Gastrocnemius medialis (tissue), 4 donors: ENCODE data around the gene ADCY4. TPM values are rescaled to one million over a fixed set of nuclear protein-coding genes. Genes with fewer than 3 reads are reported as not detected.
A peak's percentile ranks its signal among the peaks of the same experiment; 100 is the strongest.

Experiments used
- ATAC-seq, 2 donors: fragments of 150-250 bp; one replicate each; pipeline ENCODE4 v1.9.1; 2016
- DNase-seq, 2 donors: peaks; one replicate each; pipeline ENCODE4 v3.0.0-alpha.2; 2019
- H3K27ac ChIP-seq, 4 donors: fragments of 200-600 bp; sonication (generic); 1 replicate in 1 of 4; 2 replicates in 3 of 4; pipeline ENCODE4 v1.5.1; 2016 to 2018; ENCODE audit warnings: mild to moderate bottlenecking in 2 of 4, moderate library complexity in 1 of 4
- H3K27me3 ChIP-seq, 3 donors: fragments of 200-600 bp; sonication (generic) in 2 of 3; 1 replicate in 1 of 3; 2 replicates in 2 of 3; pipeline versions ENCODE4 v1.5.1 to v1.6.0; 2016 to 2019; ENCODE audit warnings: mild to moderate bottlenecking in 1 of 3, moderate library complexity in 1 of 3
- H3K36me3 ChIP-seq, 2 donors: fragments of 200-600 bp; sonication (generic) in 1 of 2; one replicate each; pipeline ENCODE4 v1.5.1; 2017 to 2018
- H3K4me1 ChIP-seq, 2 donors: fragments of 200-600 bp; sonication (generic) in 1 of 2; one replicate each; pipeline ENCODE4 v1.5.1; 2016 to 2017; ENCODE audit warnings: mild to moderate bottlenecking in 2 of 2
- H3K4me3 ChIP-seq, 4 donors: fragments of 200-600 bp; sonication (generic) in 3 of 4; 1 replicate in 1 of 4; 2 replicates in 3 of 4; pipeline ENCODE4 v1.5.1; 2016 to 2019; ENCODE audit warnings: mild to moderate bottlenecking in 2 of 4
- H3K9me3 ChIP-seq, 3 donors: fragments of 200-600 bp; sonication (generic) in 2 of 3; 1 replicate in 1 of 3; 2 replicates in 2 of 3; pipeline ENCODE4 v1.5.1; 2016 to 2019
- CTCF ChIP-seq, 5 experiments: fragments of 450-650 bp in 3 of 5; fragments of 200-600 bp in 2 of 5; sonication (generic) in 2 of 5; IDR thresholded peaks in 4 of 5; conservative IDR thresholded peaks in 1 of 5; 1 replicate in 4 of 5; 2 replicates in 1 of 5; pipeline ENCODE4 v1.5.1; 2016 to 2019; ENCODE audit warnings: antibody characterized with exemption in 5 of 5, mild to moderate bottlenecking in 3 of 5, moderate library complexity in 3 of 5
- POLR2A ChIP-seq, 2 donors: fragments of 450-650 bp; IDR thresholded peaks; one replicate each; pipeline ENCODE4 v1.6.1; 2017; ENCODE audit warnings: antibody characterized with exemption in 2 of 2, mild to moderate bottlenecking in 2 of 2, moderate library complexity in 2 of 2
- in situ Hi-C, 4 donors: fragments of 200-750 bp; cut with MboI; loops; one replicate each; pipeline versions ENCODE4 v1.15.0 to v1.8.0; 2017; ENCODE audit warnings: low sequenced_read_pairs in 4 of 4
- intact Hi-C: fragments of 100-400 bp; cut with DNase I; formaldehyde crosslinking; loops from one replicate; pipeline ENCODE4 v1.15.1; 2023; ENCODE audit warnings: low total_unique reads
- total RNA-seq, 4 donors: library from RNA; depleted of rRNA; stranded (reverse); fragments of >200 nt; gene quantifications; one replicate each; pipeline versions ENCODE4 v1.1.0 to v1.2.3, GENCODE V29; 2016

The ADCY4 gene
- total RNA-seq, 4 donors from 2014 or later: 7.9 to 16.6 (median 8.7) TPM

GRCh38 chr14:24296341-24297157 is 38.3 kb downstream of the ADCY4 start:
- intact Hi-C loops: loop anchor here (10.0 kb wide), 1 partner anchor 132 kb away; the partner anchor contains the start of gene IRF9
- Histone ChIP-seq H3K36me3 (peaks cover 0 to 17% of the 10 kb centered on the region in 2 donors), H3K27ac (no peak overlapping the region), H3K27me3 (no peaks in the 10 kb centered on the region), H3K9me3 (no peaks in the 10 kb centered on the region), H3K4me1 (peaks cover 13 to 20% of the 10 kb centered on the region in 2 donors), H3K4me3 (no peak overlapping the region)
- ATAC-seq: peak; percentile 32 to 39
- DNase-seq: peak in 1 of 2 donors; percentile 37
- in situ Hi-C loops: loop anchor here in 3 of 4 donors (5.0 to 10.0 kb wide), 2 partner anchors 52 to 54 kb away; partner anchors contain the start of gene TINF2 (in 3 of the 3)
- TF ChIP-seq CTCF (IDR thresholded peaks at IDR 0.05 in 4 of 5, conservative IDR thresholded peaks at IDR 0.05 in 1 of 5) (peak; percentile 28 to 67 (median 53)), POLR2A (IDR thresholded peaks at IDR 0.05) (no peak)

DNA sequence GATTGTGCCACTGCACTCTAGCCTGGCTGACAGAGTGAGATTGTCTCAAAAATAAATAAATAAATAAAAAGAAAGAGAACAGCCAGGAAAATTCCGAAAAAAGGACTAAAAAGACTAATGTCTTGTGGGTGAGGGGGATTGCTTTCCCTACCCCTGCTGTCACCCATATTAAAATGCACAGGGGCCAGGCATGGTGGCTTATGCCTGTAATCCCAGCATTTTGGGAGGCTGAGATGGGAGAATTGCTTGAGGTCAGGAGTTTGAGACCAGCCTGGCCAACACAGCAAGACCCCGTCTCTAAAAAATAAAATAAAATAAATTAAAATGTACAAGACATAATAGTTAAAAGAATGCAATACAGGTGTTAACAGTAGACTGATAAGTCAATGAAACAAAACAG is 41.3 kb downstream of the ADCY4 start:
- DNase-seq (no peak), ATAC-seq (no peak)
- no peaks in the 10 kb centered on the region for H3K4me1 ChIP-seq
- H3K27ac ChIP-seq: no peak overlapping the region
- H3K27me3 ChIP-seq: no peaks in the 10 kb centered on the region
- no peak overlapping the region for H3K4me3 ChIP-seq
- peaks cover 0 to 31% of the 10 kb centered on the region in 2 donors for H3K36me3 ChIP-seq
- TF ChIP-seq POLR2A (IDR thresholded peaks at IDR 0.05) (no peak), CTCF (IDR thresholded peaks at IDR 0.05 in 4 of 5, conservative IDR thresholded peaks at IDR 0.05 in 1 of 5) (no peak)
- in situ Hi-C loops (loop anchor here in 1 of 4 donors (10.0 kb wide), 1 partner anchor 49 kb away; the partner anchor contains the start of gene TINF2), intact Hi-C loops (loop anchor here (10.0 kb wide), 1 partner anchor 129 kb away; the partner anchor contains the start of gene IRF9)
- no peaks in the 10 kb centered on the region for H3K9me3 ChIP-seq

GRCh38 chr14:24292118-24292807 is 42.6 kb downstream of the ADCY4 start:
- Histone ChIP-seq H3K9me3 (no peaks in the 10 kb centered on the region), H3K4me3 (no peak overlapping the region), H3K4me1 (no peaks in the 10 kb centered on the region), H3K27ac (no peak overlapping the region), H3K27me3 (no peaks in the 10 kb centered on the region), H3K36me3 (peaks cover 0 to 31% of the 10 kb centered on the region in 2 donors)
- intact Hi-C loops: loop anchor here (10.0 kb wide), 1 partner anchor 127 kb away; the partner anchor contains the start of gene IRF9
- no peak for ATAC-seq
- TF ChIP-seq POLR2A (IDR thresholded peaks at IDR 0.05) (no peak), CTCF (IDR thresholded peaks at IDR 0.05 in 4 of 5, conservative IDR thresholded peaks at IDR 0.05 in 1 of 5) (no peak)
- in situ Hi-C loops: loop anchor here in 1 of 4 donors (10.0 kb wide), 1 partner anchor 47 kb away; the partner anchor contains the start of gene TINF2
- no peak for DNase-seq

DNA sequence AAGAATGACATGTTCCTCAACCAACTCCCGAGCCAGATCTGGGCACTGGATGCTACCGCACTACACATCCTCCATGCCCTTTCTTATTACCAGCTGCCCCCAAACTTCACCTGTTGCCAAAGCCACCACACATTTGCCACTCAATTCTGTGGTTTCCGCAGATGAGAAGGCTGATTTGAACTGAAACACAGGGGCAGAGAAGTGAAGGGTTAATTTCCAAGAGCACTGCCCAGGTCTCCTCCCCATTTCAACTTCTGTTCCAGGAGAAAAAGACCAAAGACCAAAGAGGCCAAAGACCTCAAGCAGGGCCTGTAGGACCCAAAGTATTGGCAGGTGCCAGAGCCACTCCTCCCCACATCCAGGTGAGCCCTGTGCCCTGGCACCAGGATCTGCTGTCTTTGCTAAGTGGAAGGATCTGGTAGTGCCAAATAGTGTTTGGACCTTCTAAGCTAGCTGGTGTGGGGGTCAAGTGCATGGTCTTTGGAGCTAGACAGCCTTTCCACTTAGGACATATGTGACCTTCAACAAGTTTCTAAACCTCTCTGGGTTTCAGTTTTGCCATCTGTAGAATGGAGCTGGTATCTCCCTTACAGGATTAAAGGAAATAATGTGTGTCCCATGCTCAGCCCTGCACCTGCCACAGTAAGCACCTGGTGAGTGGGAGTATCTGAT is 43.3 kb downstream of the ADCY4 start:
- in situ Hi-C loops: loop anchor here in 1 of 4 donors (10.0 kb wide), 1 partner anchor 47 kb away; the partner anchor contains the start of gene TINF2
- Histone ChIP-seq H3K27me3 (no peaks in the 10 kb centered on the region), H3K27ac (no peak overlapping the region), H3K4me3 (no peak overlapping the region), H3K9me3 (no peaks in the 10 kb centered on the region), H3K36me3 (peaks cover 0 to 31% of the 10 kb centered on the region in 2 donors), H3K4me1 (no peaks in the 10 kb centered on the region)
- no peak for ATAC-seq
- intact Hi-C loops: loop anchor here (10.0 kb wide), 1 partner anchor 127 kb away; the partner anchor contains the start of gene IRF9
- no peak for DNase-seq
- TF ChIP-seq CTCF (IDR thresholded peaks at IDR 0.05 in 4 of 5, conservative IDR thresholded peaks at IDR 0.05 in 1 of 5): no peak
- no peak for TF ChIP-seq POLR2A (IDR thresholded peaks at IDR 0.05)
